Calu3 (cell line): ENCODE data around the gene ANO2. TPM values are rescaled to one million over a fixed set of nuclear protein-coding genes. Genes with fewer than 3 reads are reported as not detected.

Experiments used
- BruUV-seq: library from RNA; stranded (reverse); fragments of 400-500 nt; replicated peaks from 2 replicates; lab custom pipeline; 2021; lab: Mats Ljungman, UMichigan
- CTCF ChIA-PET: fragments of 300-600 bp; sonication (Branson Sonifier 250); formaldehyde crosslinking; loops from one replicate; lab custom pipeline; 2022; ENCODE audit warnings: antibody characterized with exemption; lab: Charles Lee
- DNase-seq: peaks from one replicate; pipeline ENCODE4 v3.0.0; 2022
- H3K27ac Mint-ChIP-seq: one replicate; pipeline ENCODE4 v1.8.0; 2022; ENCODE audit warnings: mixed read lengths; ENCODE audit not compliant: unreplicated experiment
- H3K27me3 Mint-ChIP-seq: one replicate; pipeline ENCODE4 v1.8.0; 2022; ENCODE audit warnings: mixed read lengths; ENCODE audit not compliant: unreplicated experiment
- H3K36me3 Mint-ChIP-seq: one replicate; pipeline ENCODE4 v1.8.0; 2022; ENCODE audit warnings: mild to moderate bottlenecking, moderate library complexity, mixed read lengths; ENCODE audit not compliant: insufficient read depth, unreplicated experiment
- H3K4me1 Mint-ChIP-seq: one replicate; pipeline ENCODE4 v1.8.0; 2022; ENCODE audit warnings: mild to moderate bottlenecking, low read depth, mixed read lengths; ENCODE audit not compliant: unreplicated experiment
- H3K4me3 Mint-ChIP-seq: one replicate; pipeline ENCODE4 v1.8.0; 2022; ENCODE audit warnings: mild to moderate bottlenecking, low read depth, moderate library complexity, mixed read lengths; ENCODE audit not compliant: unreplicated experiment
- H3K9me3 Mint-ChIP-seq: one replicate; pipeline ENCODE4 v1.8.0; 2022; ENCODE audit warnings: low read depth, mixed read lengths; ENCODE audit not compliant: unreplicated experiment
- intact Hi-C: fragments of 100-400 bp; cut with micrococcal nuclease; formaldehyde crosslinking; loops from one replicate; pipeline ENCODE4 v1.10.0; 2022; ENCODE audit not compliant: unreplicated experiment
- total RNA-seq: library from RNA; stranded (reverse); gene quantifications from 2 replicates; pipeline ENCODE4 v1.2.3, GENCODE V29; 2022
- TF ChIP-seq, protein P1 (sequence below): fragments of 200-600 bp; IDR thresholded peaks from one replicate; pipeline ENCODE4 v1.8.0; 2022; ENCODE audit warnings: antibody characterized with exemption; ENCODE audit not compliant: unreplicated experiment

The ANO2 gene
- total RNA-seq, 1 experiment from 2014 or later: not detected

DNA sequence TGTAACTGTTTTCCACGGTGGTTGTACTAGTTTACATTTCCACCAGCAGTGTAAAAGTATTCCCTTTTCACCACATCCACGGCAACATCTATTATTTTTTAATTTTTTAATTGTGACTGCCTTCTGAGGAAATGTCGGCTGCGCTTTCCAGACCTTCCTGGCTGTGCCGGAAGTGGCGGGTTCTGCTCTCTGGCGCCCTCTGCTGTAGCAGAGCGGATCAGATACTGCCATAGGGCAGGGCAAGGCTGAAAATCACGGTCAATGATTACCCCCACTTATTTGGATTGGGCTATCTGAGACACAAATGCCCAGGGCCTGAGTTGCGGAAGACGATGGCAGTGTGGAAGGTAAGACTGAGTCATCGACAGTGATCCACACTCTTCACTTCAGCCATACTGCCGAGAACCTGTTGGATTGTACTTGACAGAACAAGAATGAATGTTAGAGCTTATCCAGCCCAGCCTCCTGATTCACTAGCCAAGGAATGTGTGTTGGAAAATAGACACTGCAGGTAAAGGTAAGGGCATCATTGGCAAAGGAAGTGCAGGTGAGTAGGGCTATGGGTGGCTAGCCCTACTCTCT, 388.9 kb downstream of the ANO2 start:
- H3K27ac Mint-ChIP-seq: no peak overlapping the region
- DNase-seq: peak; percentile 8
- no peak overlapping the region for H3K4me3 Mint-ChIP-seq
- intact Hi-C loops: no loop called here
- no TSS peak for BruUV-seq
- peaks cover 4% of the 10 kb centered on the region for H3K9me3 Mint-ChIP-seq
- H3K36me3 Mint-ChIP-seq: no peaks in the 10 kb centered on the region
- H3K4me1 Mint-ChIP-seq: no peaks in the 10 kb centered on the region
- TF ChIP-seq, protein P1, sequence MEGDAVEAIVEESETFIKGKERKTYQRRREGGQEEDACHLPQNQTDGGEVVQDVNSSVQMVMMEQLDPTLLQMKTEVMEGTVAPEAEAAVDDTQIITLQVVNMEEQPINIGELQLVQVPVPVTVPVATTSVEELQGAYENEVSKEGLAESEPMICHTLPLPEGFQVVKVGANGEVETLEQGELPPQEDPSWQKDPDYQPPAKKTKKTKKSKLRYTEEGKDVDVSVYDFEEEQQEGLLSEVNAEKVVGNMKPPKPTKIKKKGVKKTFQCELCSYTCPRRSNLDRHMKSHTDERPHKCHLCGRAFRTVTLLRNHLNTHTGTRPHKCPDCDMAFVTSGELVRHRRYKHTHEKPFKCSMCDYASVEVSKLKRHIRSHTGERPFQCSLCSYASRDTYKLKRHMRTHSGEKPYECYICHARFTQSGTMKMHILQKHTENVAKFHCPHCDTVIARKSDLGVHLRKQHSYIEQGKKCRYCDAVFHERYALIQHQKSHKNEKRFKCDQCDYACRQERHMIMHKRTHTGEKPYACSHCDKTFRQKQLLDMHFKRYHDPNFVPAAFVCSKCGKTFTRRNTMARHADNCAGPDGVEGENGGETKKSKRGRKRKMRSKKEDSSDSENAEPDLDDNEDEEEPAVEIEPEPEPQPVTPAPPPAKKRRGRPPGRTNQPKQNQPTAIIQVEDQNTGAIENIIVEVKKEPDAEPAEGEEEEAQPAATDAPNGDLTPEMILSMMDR: peak; percentile 30
- H3K27me3 Mint-ChIP-seq: no peaks in the 10 kb centered on the region
- CTCF ChIA-PET: no interaction called here

DNA sequence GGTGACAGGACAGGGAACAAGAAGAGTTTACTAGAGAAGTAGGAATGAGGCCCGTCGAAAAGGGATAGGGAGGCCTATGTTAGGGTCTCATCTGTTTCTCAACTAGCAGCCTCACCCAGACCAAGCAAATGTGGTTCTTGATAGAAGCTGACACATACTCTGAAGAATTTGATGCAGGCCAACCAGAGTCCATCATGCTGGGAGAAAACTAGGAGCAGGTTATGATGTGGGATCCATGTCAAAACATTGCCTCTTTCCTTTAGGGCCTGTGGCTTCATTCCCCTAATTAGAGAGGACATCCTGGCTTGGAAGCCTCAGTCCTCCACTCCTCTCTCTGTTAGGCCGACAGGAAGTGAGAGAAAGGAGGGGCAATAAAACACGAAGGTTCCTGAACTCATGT, 390.3 kb downstream of the ANO2 start:
- intact Hi-C loops: no loop called here
- Mint-ChIP-seq H3K9me3 (peaks cover 4% of the 10 kb centered on the region), H3K4me1 (no peaks in the 10 kb centered on the region), H3K4me3 (no peak overlapping the region), H3K27ac (no peak overlapping the region), H3K36me3 (no peaks in the 10 kb centered on the region), H3K27me3 (no peaks in the 10 kb centered on the region)
- TF ChIP-seq, protein P1: no peak
- BruUV-seq: no TSS peak
- CTCF ChIA-PET: interaction anchor here (0.6 kb wide), 1 partner anchor 77 kb away, joined by 3 read pairs; no protein-coding TSS in a partner anchor
- DNase-seq: no peak

DNA sequence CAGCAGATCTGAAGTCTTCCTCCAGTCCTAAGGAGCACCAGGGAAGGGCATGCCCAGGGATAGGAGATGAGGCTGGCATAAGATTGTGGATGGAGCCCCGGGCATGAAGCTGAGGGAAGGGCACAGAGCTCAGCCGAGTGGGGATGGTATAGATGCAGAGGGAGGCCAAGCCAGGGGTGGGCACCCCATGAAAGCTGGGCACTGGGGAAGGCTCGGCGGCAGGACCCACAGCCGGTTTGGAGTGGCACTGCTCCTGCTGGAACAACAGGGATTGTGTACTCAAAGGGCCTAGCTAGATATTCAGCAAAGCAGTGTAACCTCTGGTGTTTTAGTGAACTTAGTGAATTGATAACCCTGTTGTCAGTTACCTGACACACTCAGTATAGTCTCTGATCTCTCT, 396.0 kb downstream of the ANO2 start:
- H3K27me3 Mint-ChIP-seq: no peaks in the 10 kb centered on the region
- CTCF ChIA-PET: interaction anchor here (1.3 kb wide), 1 partner anchor 13 kb away, joined by 3 read pairs; no protein-coding TSS in a partner anchor
- intact Hi-C loops: no loop called here

DNA sequence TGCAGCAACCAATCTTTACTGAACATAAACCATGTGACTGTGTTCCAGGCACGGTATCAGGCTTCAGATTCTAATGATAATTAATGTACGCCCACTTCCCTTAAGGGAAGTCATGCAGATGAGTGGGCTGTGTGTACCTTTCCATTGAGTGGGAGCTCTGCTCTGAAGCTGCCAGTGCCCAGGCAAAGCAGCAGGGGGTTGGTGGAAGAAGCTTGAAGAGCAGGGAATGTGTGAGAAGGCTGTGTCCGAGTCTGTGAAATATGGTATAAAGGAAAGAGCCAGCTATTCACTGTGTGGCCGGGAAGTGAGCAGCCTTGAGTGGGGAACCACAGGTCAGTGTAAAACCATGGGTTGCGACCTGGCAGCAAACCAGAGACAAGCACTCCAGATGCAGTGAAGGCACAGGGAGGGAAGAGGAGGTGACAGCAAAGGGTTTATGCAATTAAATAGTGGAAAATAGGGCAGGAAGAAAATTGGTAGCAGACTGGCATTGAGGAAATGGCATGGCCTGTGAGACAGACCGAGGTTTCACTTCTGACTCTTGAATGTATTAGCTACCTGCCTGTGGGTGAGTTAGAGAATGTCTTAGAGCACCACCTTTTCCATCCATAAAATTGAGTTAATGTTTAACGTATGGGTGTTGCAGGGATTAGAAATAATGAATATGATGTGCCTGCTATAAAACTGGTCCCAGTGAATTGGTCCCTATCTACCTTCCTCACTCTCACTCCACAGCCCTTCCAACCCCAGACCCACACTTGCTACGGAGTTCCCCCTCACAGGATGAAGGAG, 396.7 kb downstream of the ANO2 start:
- DNase-seq: no peak
- CTCF ChIA-PET: interaction anchor here (1.3 kb wide), 1 partner anchor 14 kb away, joined by 3 read pairs; no protein-coding TSS in a partner anchor
- intact Hi-C loops: no loop called here

More for the DNA sequence above, 396.0 kb downstream of the ANO2 start:
- no TSS peak for BruUV-seq
- Mint-ChIP-seq H3K4me1 (no peaks in the 10 kb centered on the region), H3K9me3 (peaks cover 4% of the 10 kb centered on the region), H3K27ac (no peak overlapping the region), H3K36me3 (no peaks in the 10 kb centered on the region), H3K4me3 (no peak overlapping the region)
- DNase-seq: no peak
- TF ChIP-seq, protein P1: no peak

More for the DNA sequence above, 396.7 kb downstream of the ANO2 start:
- H3K27ac Mint-ChIP-seq: no peak overlapping the region
- H3K4me1 Mint-ChIP-seq: no peaks in the 10 kb centered on the region
- no peak overlapping the region for H3K4me3 Mint-ChIP-seq
- H3K36me3 Mint-ChIP-seq: no peaks in the 10 kb centered on the region
- TF ChIP-seq, protein P1: no peak
- no peaks in the 10 kb centered on the region for H3K27me3 Mint-ChIP-seq
- BruUV-seq: no TSS peak
- H3K9me3 Mint-ChIP-seq: peaks cover 4% of the 10 kb centered on the region
